Measurements from ENCODE around the gene BRD7. TPM values are rescaled to one million over a fixed set of nuclear protein-coding genes. Genes with fewer than 3 reads are reported as not detected.
A peak's percentile ranks its signal among the peaks of the same experiment; 100 is the strongest.

BRD7 gene
- total and polyA plus RNA-seq, 2 of the 4 experiments (the other 2 are of a cell fraction), result 24.8 to 29.9 TPM

DNA sequence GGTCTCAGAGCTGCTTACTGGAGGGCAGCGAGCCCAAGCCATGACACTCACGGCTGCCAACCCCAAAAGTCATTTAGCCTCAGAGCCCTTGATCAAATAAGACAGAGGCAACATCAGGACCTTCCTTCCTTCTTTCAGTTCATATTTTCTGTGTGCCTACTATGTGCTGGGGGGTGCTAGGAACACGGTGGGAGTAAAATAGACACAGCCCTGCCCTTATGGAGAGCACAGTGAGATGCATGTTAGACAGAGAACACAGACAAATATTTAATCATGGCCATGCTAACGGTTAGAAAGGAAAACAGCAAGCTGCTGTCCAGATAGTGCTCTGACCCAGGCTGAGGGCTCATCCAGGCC, 4.5 kb upstream of the BRD7 start:
- no peak overlapping the region for H3K27ac ChIP-seq (ENCODE audit: insufficient read depth, low read length)
- dilution Hi-C loops (cut with HindIII; ENCODE audit: low sequenced_read_pairs, unreplicated experiment) (no loop called here), intact Hi-C loops (cut with micrococcal nuclease) (loop anchor here (1.0 to 2.0 kb wide), 3 partner anchors 135 to 433 kb away; no protein-coding TSS in a partner anchor), in situ Hi-C loops (cut with MboI; ENCODE audit: low sequenced_read_pairs) (loop anchor here (10.0 to 25.0 kb wide), 3 partner anchors 286 to 431 kb away; no protein-coding TSS in a partner anchor)
- no peaks in the 10 kb centered on the region for H3K36me3 ChIP-seq (ENCODE audit: control insufficient read depth, insufficient read depth, low read length)
- H3K9me1 ChIP-seq (ENCODE audit: insufficient read depth, low read length), result no peaks in the 10 kb centered on the region
- H3K56ac ChIP-seq (ENCODE audit: extremely low read depth, insufficient read depth, low read length), result no peak overlapping the region
- H3K4me2 ChIP-seq (ENCODE audit: low read depth, low read length), result no peak overlapping the region
- no peak overlapping the region for H2BK20ac ChIP-seq (ENCODE audit: low read depth, low read length)
- H3K4me3 ChIP-seq (ENCODE audit: insufficient read depth, low read depth, low read length), result no peak overlapping the region
- no peak overlapping the region for H2AK9ac ChIP-seq (replicated peaks; ENCODE audit: low read depth, low read length, poor library complexity)
- peaks cover 2% of the 10 kb centered on the region; the same call in 1 of the 2 replicates for H3K4me1 ChIP-seq (ENCODE audit: control insufficient read depth, insufficient read depth, low read length)
- ChIA-PET CTCF (interaction anchor here (1.4 to 1.6 kb wide), 2 partner anchors 292 to 433 kb away, joined by 5 to 7 read pairs; no protein-coding TSS in a partner anchor), POLR2A (ENCODE audit: unreplicated experiment) (no interaction called here)
- H3K27me3 ChIP-seq (ENCODE audit: control insufficient read depth, insufficient read depth, low read length), result peaks cover 14% of the 10 kb centered on the region
- ATAC-seq (ENCODE audit: low read depth) (no peak), DNase-seq (no peak)
- no peaks in the 10 kb centered on the region for H3K9me3 ChIP-seq (ENCODE audit: control insufficient read depth, insufficient read depth, low read length)
- TF ChIP-seq CTCF (conservative IDR thresholded peaks at IDR 0.05; ENCODE audit: low read depth, low read length), result no peak
- TF ChIP-seq CHD1 (IDR thresholded peaks at IDR 0.05; ENCODE audit: low read depth, low read length), result no peak
- no peak for TF ChIP-seq SMC3 (IDR thresholded peaks at IDR 0.05; ENCODE audit: low read depth, low read length)
- 0 out of 2 replicates have a peak, but pooled peaks have one; percentile 17 for TF ChIP-seq MXI1 (IDR thresholded peaks at IDR 0.05; ENCODE audit: borderline replicate concordance, low read depth, low read length)
- BruUV-seq (replicated peaks), result no TSS peak
- no peak overlapping the region for H4K91ac ChIP-seq (ENCODE audit: insufficient read depth, low read depth, low read length)
- H3K4ac ChIP-seq (ENCODE audit: low read depth, low read length), result no peak overlapping the region
- no peak overlapping the region for H3K23ac ChIP-seq (ENCODE audit: low read depth, low read length)
- no peak overlapping the region for H2BK120ac ChIP-seq (ENCODE audit: low read depth, low read length)
- H2BK5ac ChIP-seq (ENCODE audit: low read depth, low read length, poor library complexity, severe bottlenecking), result no peak overlapping the region
- H4K5ac ChIP-seq (ENCODE audit: low read depth, low read length), result no peak overlapping the region
- no peak overlapping the region for H3K14ac ChIP-seq (replicated peaks; ENCODE audit: low read depth, low read length)
- no peak overlapping the region for H3K9ac ChIP-seq (ENCODE audit: low read depth, low read length)
- H2AFZ ChIP-seq (replicated peaks; ENCODE audit: low read length, poor library complexity), result peak overlapping the region; percentile 78
- H4K8ac ChIP-seq (ENCODE audit: low read depth in 2 of 2, low read length in 2 of 2), result no peak overlapping the region
- peaks cover 0 to under 1% of the 10 kb centered on the region in 2 experiments; a peak in 1 of 4 replicates for H3K79me1 ChIP-seq (ENCODE audit: low read depth in 1 of 2, low read length in 2 of 2)
- no CpG with 5 or more reads among the region's 4 CpGs for WGBS, 2 experiments (ENCODE audit: extremely low coverage in 2 of 2, insufficient read length in 1 of 2)
- H4K20me1 ChIP-seq (ENCODE audit: insufficient read depth, low read length), result no peaks in the 10 kb centered on the region
- H2AK5ac ChIP-seq (ENCODE audit: low read depth, low read length), result no peak overlapping the region
- no peak overlapping the region for H2BK15ac ChIP-seq (ENCODE audit: low read depth, low read length)
- no peak overlapping the region for H3K18ac ChIP-seq (ENCODE audit: low read depth, low read length)

Data from IMR-90 (cell line).